NCI-H1417 (cell line): ENCODE data around the gene VTI1B.

Experiments
- DNase-seq, 3 experiments: peaks; one replicate each; lab custom pipeline; 2025; lab: John Stamatoyannopoulos, UW

VTI1B gene

GRCh38 chr14:67679006-67679405 is 4.6 kb upstream of the VTI1B start:
- no peak for DNase-seq

DNA sequence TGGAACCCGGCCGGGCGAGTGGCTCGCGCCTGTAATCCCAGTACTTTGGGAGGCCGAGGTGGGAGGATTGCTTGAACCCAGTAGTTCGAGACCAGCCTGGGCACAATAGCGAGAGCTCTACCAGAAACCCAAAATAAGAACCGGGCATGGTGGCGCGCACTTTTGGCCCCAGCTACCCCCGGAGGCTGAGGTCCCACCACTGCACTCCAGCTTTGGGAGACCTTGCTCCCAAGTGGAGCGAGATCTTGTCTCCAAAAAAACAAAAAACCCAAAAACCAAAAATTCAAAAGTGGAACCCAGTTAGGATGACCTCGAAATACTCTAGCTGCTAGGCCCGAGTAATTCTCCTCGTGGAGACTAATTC is 769 bp upstream of the VTI1B start:
- peak in 1 of 3 experiments; percentile 29 for DNase-seq

DNA sequence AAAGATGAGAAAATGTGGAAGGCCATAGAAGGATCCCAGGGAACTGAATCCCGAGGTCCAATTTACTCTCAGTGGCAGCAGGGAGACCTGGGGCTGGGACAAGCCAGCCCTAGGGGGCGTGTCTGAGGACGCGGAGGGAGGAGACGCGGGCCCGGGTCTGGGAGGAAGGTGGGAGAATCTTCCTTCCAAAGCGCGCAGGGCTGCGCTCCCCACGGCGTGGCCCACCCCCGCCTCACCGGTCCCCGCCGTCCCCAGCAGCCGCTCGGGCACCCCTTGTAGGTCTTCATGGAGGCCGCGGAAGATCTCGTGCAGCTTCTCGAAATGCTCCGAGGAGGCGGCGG is 323 bp downstream of the VTI1B start:
- peak; percentile 79 to 91 (median 89) for DNase-seq

GRCh38 chr14:67673451-67673850 is 981 bp downstream of the VTI1B start:
- DNase-seq: no peak

GRCh38 chr14:67668559-67668958 is 5.9 kb downstream of the VTI1B start:
- DNase-seq: no peak

DNA sequence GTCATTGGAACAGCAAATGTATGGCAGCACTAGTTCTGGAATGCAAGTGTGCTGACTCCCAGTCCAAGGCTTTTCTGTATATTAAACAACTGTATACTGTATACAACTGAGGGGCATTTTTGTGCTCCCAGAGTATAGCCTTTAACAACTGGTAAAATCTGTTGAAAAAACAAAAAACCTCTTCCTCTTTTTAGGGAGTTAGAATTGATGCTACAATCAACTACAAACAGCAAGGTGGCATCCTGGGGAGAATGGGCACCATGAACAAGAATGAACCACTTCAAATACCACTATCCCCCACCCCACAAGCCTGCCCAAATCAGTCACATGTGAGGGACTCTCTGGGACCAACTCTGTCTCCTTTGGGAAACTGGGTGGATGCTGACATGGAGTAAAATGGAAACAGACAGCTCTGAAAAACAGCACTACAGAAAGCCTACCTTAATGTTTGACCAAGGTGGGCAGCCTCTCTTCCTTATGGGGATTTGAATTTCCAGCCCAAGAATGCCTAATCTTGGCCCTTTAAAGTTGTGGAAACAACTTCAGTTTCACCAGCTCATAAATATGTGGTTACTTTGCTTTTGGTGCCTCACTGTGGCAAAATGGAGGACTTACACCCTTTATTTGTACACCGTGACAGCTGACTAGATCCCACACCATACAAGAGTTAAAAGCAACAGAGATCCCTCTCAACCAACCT is 7.5 kb downstream of the VTI1B start:
- peak; percentile 23 to 64 (median 33) for DNase-seq

DNA sequence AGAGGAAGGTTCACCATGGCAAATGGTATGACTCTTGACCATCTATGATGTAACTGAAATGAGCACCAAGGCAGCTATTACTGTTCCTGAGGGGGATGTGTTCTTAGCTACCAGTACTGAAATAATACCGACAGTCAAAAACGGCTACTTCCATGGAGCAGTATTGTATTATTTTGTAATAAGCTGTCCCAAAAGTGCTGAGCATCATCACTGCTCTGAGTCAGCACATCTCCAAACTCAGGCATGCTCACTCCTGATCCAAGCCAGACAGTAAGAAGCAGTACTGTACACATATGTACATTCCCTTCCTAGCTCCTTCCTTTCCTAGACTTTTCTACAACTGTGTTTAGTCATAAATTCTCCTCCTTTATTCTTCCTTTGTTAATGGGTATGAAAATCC is 8.6 kb downstream of the VTI1B start:
- no peak for DNase-seq

- DNase-seq: no peak
Measured at GRCh38 chr14:67663633-67664032, 10.8 kb downstream of the VTI1B start.

DNA sequence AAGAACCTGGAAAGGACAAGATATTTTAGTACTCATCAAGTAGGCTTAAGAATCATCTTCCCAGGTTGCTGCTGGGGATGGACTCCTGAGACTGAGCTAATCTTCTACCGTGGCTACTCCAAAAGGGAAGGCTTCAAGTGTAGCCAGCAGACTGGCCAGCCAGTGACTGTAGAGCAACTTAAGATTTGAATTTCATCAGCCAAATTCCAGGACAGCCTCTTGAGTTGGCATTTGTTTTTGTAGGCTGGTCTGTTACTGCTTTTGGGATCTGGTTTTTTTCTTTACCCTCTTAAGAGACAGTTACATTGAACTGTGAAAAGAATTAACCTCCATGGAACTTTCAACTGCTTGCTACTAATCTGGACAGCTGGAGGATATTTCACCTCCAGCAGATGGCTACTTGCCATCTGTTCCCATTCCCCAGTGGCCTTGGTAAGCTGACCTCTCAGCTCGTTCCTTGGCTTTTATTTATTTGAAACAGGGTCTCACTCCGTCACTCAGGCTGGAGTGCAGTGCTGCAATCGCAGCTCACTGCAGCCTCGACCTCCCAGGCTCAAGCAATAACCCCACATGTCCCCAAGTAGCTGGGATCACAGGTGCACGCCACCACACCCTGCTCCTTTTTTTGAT is 20.7 kb downstream of the VTI1B start:
- DNase-seq: no peak

DNA sequence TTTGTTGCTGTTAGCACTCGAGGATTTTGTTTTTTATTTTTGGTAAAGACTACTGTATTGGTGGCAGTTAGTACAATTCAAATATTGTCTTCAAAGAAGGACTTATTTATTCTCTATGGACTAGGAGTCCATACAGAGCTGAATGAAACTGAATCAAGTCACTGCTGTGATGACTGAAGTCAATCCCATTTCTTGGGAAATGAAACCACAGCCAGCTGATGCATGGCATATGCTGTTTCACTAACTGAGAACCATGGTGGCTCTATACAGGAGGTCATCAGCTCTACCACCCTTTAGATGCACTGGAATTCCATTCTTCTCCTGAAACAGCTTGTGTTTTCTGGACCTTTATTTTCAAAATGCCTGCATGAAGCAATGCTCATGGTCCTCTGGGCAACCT is 22.2 kb downstream of the VTI1B start:
- DNase-seq: no peak

DNA sequence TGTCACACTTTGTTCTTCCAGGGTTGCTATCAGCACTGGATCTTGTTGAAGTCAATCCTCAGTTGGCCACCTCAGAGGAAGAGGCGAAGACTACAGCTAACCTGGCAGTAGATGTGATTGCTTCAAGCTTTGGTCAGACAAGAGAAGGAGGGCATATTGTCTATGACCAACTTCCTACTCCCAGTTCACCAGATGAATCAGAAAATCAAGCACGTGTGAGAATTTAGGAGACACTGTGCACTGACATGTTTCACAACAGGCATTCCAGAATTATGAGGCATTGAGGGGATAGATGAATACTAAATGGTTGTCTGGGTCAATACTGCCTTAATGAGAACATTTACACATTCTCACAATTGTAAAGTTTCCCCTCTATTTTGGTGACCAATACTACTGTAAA is 23.7 kb downstream of the VTI1B start:
- DNase-seq: no peak

- no peak for DNase-seq
Measured at GRCh38 chr14:67650151-67650550, 24.3 kb downstream of the VTI1B start.

GRCh38 chr14:67646131-67646530 is 28.3 kb downstream of the VTI1B start:
- no peak for DNase-seq

DNA sequence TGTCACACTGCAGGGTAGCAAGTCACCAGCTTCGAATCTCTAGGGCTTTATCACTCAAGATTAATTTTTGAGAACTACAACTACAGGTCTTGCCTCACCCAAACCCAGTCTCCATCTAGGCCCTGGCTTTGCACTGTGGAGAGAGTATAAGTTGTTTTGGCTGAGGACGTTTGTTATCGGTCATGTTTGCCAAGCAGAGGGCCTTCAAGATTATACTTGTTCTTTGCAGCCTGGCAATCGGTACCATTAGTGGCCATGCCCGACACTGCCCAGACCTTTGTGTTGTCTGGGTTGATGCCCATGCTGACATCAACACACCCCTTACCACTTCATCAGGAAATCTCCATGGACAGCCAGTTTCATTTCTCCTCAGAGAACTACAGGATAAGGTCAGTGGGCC is 29.0 kb downstream of the VTI1B start:
- no peak for DNase-seq

DNA sequence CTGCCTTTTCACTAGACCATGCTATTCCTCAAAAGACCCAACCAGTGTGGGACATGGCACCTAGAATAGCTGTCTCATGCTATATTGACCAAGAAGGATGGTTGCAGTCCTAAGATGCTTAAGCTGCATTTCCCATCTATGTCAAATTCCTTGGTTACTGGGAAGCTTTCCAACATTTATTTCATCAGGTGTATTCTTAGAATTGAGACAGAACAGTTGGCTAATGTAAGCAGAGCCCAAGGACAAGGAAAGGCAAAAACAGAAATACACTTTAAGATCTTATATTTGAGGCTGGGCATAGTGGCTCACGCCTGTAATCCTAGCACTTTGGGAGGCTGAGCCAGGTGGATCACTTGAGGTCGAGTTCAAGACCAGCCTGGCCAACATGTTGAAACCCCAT is 30.0 kb downstream of the VTI1B start:
- no peak for DNase-seq

DNA sequence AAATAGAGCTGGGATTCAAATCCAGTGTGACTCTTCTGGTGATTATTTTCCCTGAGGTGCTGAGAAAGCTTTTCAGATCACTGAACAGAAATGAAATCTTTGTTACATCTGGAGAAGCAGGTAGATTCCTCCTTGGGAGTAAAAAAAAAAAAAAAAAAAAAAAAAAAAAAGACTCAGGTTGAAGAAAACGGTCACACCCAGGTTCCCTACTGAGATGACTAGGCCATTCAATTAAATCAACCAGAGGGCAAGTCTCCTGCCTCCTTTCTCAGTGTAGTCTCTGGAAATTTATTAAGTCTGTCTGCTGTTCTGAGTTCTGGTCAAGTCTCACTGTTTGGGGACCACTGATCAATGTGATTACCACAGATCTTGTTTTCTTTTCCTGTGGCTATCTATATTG is 30.7 kb downstream of the VTI1B start:
- peak in 1 of 3 experiments; percentile 24 for DNase-seq

DNA sequence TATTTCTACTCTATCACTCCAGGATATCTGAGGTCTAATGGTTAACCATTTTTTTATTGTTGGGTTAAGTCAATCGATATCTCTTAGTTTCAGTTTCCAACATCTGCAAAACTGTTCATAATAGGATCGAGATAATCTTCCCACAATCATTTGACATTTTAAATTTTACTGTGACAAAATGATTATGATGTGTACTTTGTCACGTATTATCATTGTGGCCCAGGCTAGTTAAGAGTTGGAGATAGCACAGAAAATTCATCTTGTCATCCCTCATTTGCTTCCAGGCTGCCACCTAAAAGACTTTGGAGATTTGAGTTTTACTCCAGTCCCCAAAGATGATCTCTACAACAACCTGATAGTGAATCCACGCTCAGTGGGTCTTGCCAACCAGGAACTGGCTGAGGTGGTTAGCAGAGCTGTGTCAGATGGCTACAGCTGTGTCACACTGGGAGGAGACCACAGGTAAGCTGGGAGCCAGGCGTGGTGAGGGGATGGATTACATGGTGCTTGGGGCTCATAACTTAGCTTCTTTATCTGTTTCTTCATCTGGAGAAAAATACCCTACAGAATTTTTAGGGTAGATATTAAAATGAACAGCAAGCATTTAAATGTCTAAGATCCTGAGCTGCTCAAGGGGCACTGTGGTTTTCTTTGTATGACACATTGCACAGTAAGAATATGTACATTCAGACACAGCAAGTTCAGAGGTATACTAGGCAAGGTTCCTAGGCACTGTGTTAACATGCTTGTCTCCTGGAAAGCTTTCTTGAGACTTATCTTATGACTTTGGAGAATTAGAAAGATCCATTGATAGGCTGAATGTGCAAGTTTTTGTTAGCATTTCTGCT is 32.3 kb downstream of the VTI1B start:
- no peak for DNase-seq

- DNase-seq: no peak
Measured at GRCh38 chr14:67641480-67641879, 33.0 kb downstream of the VTI1B start.

DNA sequence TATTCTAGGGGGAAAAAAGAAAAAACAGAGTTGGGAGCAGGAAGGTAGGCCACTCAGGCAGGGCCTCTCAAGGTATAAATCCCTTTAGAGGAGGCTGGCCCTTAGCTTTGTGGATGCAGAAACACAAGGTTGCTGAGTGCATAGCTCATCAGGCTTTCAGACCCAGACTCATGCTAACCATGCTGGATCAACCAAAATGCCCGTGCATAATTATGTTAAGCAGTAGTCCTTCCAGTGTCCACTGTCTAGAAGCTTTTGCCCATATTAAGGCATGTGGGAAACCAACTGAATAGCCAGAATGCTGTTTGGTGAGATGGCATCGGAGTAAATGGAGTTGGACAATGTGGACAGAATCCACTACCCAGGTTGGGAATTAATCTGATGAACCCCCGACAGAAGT is 35.8 kb downstream of the VTI1B start:
- no peak for DNase-seq

DNA sequence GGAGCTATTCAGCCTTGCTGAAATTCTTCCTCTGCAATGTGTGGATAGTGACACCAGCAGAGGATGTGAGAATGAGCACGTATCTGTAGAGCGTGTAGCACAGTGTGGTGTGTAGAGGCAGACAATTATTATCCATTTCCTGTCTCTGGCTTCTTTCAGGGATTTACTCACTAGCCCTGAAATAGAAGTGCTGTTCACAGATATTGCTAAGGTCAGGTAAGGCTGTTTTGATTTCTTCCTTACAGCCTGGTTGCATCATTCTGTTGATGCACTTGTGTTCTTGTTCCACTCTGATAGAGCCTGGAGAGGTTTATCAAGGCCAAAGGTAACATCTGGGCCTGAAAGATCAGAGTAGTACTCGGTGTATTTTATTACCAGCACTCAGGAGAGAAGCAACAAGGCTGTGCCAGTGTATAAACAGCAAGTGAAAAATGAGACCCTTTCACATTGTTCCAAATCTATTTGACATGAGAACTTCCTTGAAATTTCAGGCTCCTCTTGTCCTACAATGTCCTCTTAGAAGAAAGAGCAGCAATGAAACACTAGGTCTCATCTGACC is 38.0 kb downstream of the VTI1B start:
- peak in 2 of 3 experiments; percentile 40 to 52 for DNase-seq

DNA sequence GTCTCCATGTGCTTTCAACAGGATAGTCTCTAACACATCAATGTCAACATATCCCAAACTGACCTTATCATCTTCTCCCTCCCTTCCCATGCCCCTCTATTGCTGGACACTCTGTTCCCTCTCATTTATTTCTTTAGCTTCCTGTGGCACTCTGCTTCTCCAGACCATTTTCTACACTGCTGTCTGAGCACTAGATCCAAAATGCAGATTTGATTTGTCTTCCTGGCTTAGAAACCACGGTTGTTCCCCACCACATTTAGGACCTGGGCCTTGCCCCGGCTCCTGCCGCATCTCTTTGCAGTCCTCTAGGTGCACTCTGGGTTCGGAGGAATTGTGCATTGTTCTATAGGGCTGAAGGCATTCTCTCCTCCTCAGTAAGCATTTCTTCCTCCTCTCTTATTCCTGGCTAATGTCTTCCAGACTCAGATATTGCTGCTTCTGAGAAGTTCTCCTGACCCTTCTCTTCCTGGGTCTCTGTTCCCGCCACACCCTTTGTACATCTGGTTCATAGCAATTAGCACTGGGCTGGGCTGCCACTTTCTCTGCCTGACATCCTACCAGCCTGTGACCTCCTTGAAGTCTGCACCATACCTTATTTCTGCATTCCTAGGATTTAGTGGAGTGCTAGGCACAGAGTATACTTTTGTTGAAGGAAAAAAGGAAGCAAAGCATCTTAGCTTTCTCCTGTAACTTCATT is 40.8 kb downstream of the VTI1B start:
- DNase-seq: no peak

DNA sequence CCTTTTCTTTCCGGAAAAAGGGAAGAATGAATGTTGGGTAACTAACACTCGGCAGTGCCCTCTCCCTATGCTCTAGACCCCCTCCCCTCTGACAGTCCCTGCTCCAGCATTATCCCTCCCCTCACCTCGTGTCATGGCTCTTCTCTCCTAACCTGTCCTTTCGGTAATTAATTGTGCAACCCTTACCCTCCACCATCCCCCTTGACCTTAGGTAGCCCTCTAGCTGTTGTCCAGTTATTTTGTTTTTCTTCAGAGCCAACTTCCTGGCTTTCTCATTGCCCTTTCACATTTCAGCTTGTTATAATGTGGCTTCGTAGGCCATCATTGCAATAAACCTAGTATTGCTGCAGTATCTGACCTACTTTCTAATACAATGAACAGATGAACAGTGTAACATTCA is 43.5 kb downstream of the VTI1B start:
- DNase-seq: no peak
